Mesenchymal stem cell (in vitro differentiated cells and primary cell): ENCODE results near the gene GPS1.
A peak's percentile ranks its signal among the peaks of the same experiment; 100 is the strongest.

Experiments used
- DNase-seq: peaks from one replicate; pipeline ENCODE4 v3.0.0-alpha.2; 2013
- H2AFZ ChIP-seq: one replicate; pipeline ENCODE4 v1.6.1; 2013; ENCODE audit warnings: low read depth, mild to moderate bottlenecking, control low read depth, inconsistent platforms, low read length, moderate library complexity
- H2AK5ac ChIP-seq: 2 replicates; pipeline ENCODE4 v1.6.1; 2013; ENCODE audit warnings: low read length, moderate library complexity, mild to moderate bottlenecking, inconsistent platforms; ENCODE audit not compliant: severe bottlenecking
- H2BK120ac ChIP-seq: one replicate; pipeline ENCODE4 v1.6.1; 2013; ENCODE audit warnings: low read depth, mild to moderate bottlenecking, inconsistent platforms, low read length, moderate library complexity
- H2BK12ac ChIP-seq, 2 experiments: one replicate each; pipeline ENCODE4 v1.6.1; 2013; ENCODE audit warnings: inconsistent platforms in 2 of 2, low read length in 2 of 2, mild to moderate bottlenecking in 2 of 2, moderate library complexity in 2 of 2, control low read depth in 1 of 2
- H2BK15ac ChIP-seq: one replicate; pipeline ENCODE4 v1.6.1; 2013; ENCODE audit warnings: mild to moderate bottlenecking, low read depth, inconsistent platforms; ENCODE audit not compliant: poor library complexity, severe bottlenecking
- H2BK5ac ChIP-seq: 2 replicates; pipeline ENCODE4 v1.6.1; 2013; ENCODE audit warnings: low read depth, mild to moderate bottlenecking, low read length, control low read depth, inconsistent platforms; ENCODE audit not compliant: poor library complexity, severe bottlenecking
- H3K14ac ChIP-seq, 2 experiments: one replicate each; pipeline ENCODE4 v1.6.1; 2013; ENCODE audit warnings: inconsistent platforms in 2 of 2, low read length in 2 of 2, control low read depth in 1 of 2, mild to moderate bottlenecking in 1 of 2, moderate library complexity in 1 of 2
- H3K18ac ChIP-seq, 2 experiments: one replicate each; pipeline ENCODE4 v1.6.1; 2013; ENCODE audit warnings: inconsistent platforms in 2 of 2, low read length in 2 of 2, control low read depth in 1 of 2, low read depth in 1 of 2, mild to moderate bottlenecking in 1 of 2
- H3K23ac ChIP-seq, 2 experiments: one replicate each; pipeline ENCODE4 v1.6.1; 2013; ENCODE audit warnings: inconsistent platforms in 2 of 2, low read length in 2 of 2, mild to moderate bottlenecking in 2 of 2, moderate library complexity in 2 of 2, control low read depth in 1 of 2
- H3K27ac ChIP-seq: 2 replicates; pipeline ENCODE4 v1.5.1; 2013; ENCODE audit warnings: mild to moderate bottlenecking, moderate library complexity, low read length, control low read depth, inconsistent platforms; ENCODE audit not compliant: poor library complexity, severe bottlenecking
- H3K27me3 ChIP-seq, 2 experiments: 2 replicates each; pipeline versions ENCODE4 v1.6.1 to v1.7.0; 2013; ENCODE audit warnings: low read length in 2 of 2, mild to moderate bottlenecking in 2 of 2, moderate library complexity in 2 of 2, control low read depth in 1 of 2, inconsistent platforms in 1 of 2; ENCODE audit not compliant: control insufficient read depth in 1 of 2, insufficient read depth in 1 of 2
- H3K36me3 ChIP-seq, 2 experiments: 2 replicates each; pipeline versions ENCODE4 v1.6.1 to v1.7.0; 2013; ENCODE audit warnings: low read length in 2 of 2, control low read depth in 1 of 2, inconsistent platforms in 1 of 2, low read depth in 1 of 2, mild to moderate bottlenecking in 1 of 2; ENCODE audit not compliant: insufficient read depth in 2 of 2, control insufficient read depth in 1 of 2
- H3K4ac ChIP-seq, 2 experiments: one replicate each; pipeline ENCODE4 v1.6.1; 2013; ENCODE audit warnings: inconsistent platforms in 2 of 2, low read length in 2 of 2, mild to moderate bottlenecking in 2 of 2, moderate library complexity in 2 of 2, control low read depth in 1 of 2, low read depth in 1 of 2
- H3K4me1 ChIP-seq: 2 replicates; pipeline ENCODE4 v1.6.1; 2013; ENCODE audit warnings: low read depth, low read length, control low read depth; ENCODE audit not compliant: control insufficient read depth, insufficient read depth
- H3K4me2 ChIP-seq: 2 replicates; pipeline ENCODE4 v1.6.1; 2013; ENCODE audit warnings: low read length, mild to moderate bottlenecking, inconsistent platforms; ENCODE audit not compliant: poor library complexity, severe bottlenecking
- H3K4me3 ChIP-seq, 2 experiments: 2 replicates each; pipeline versions ENCODE4 v1.5.1 to v1.7.0; 2013; ENCODE audit warnings: low read length in 2 of 2, mild to moderate bottlenecking in 2 of 2, control low read depth in 1 of 2, low read depth in 1 of 2; ENCODE audit not compliant: insufficient read depth in 1 of 2
- H3K79me1 ChIP-seq: replicated peaks from 2 replicates; pipeline ENCODE4 v1.6.1; 2013; ENCODE audit warnings: mild to moderate bottlenecking, control low read depth, low read length, inconsistent platforms; ENCODE audit not compliant: poor library complexity, severe bottlenecking
- H3K9ac ChIP-seq: 2 replicates; pipeline ENCODE4 v1.7.0; 2013; ENCODE audit warnings: mild to moderate bottlenecking, low read length, moderate library complexity
- H3K9me3 ChIP-seq: 2 replicates; pipeline ENCODE4 v1.7.0; 2013; ENCODE audit warnings: mild to moderate bottlenecking, low read length; ENCODE audit not compliant: control insufficient read depth
- H4K8ac ChIP-seq: one replicate; pipeline ENCODE4 v1.6.1; 2013; ENCODE audit warnings: inconsistent platforms, mild to moderate bottlenecking, low read length, moderate library complexity
- H4K91ac ChIP-seq: one replicate; pipeline ENCODE4 v1.6.1; 2013; ENCODE audit warnings: mild to moderate bottlenecking, low read length, inconsistent platforms
- WGBS: methylation state at CpG from one replicate; pipeline ENCODE4 v1.1.7; 2013; ENCODE audit warnings: mixed read lengths; 5-methylcytosine and 5-hydroxymethylcytosine counted together

GPS1 gene

DNA sequence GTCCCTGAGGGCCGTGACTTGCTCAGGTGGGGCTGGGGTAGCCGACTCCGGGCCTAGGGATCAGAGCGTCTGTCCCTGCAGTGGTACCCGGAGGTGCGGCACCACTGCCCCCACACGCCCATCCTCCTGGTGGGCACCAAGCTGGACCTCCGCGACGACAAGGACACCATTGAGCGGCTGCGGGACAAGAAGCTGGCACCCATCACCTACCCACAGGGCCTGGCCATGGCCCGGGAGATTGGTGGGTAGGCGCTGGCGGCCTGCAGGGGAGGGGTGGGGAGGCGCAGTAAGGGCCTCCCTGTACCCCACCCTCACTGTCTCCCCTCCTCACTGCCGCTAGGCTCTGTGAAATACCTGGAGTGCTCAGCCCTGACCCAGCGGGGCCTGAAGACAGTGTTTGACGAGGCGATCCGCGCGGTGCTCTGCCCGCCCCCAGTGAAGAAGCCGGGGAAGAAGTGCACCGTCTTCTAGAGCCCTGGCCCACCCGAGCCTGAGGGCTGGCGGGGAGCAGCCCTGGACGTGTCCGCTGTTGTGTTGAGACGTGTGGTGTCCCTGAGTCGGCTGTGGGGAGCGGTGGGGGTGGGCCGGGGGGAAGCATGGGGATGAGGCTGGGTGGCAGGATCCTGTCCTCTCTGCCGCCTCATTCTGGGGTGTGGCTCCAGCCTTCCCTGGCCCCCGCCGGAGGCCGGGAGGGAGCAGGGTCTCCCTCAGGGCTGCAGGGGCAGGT, 18.2 kb upstream of the GPS1 start:
- H2BK120ac ChIP-seq = no peak overlapping the region
- 95% methylated on average over 37 of the region's 38 CpGs for WGBS

DNA sequence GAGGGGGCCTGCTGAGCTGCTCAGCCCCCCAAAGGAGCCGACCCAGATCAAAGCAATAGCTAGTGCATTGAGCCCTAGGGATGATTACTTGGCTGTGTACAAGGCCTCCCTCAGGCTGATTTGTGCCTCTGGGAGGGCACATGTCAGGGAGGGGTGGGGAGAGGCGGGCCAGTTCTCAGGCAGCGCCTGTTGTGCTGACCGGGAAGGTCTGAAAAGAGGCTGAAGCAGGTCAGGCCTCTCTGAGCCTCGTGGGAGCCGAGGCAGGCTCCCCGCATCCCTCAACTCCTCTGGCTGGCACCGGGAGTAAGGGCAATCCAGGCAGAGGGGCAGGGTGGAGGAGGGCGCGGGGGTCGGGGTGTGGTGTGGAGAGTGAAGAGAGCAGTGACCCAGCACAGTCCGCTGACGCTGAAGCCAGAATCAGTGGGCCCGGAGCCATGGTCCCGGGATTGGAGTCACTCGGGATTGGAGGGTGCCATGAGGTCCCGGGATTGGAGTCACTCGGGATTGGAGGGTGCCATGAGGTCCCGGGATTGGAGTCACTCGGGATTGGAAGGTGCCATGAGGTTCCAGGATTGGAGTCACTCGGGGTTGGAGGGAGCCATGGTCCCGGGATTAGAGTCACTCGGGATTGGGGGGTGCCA, 17.2 kb upstream of the GPS1 start:
- Histone ChIP-seq H4K91ac (no peak overlapping the region), H3K9me3 (no peaks in the 10 kb centered on the region), H2BK120ac (no peak overlapping the region), H3K14ac (no peak overlapping the region), H3K36me3 (peaks cover 0 to 31% of the 10 kb centered on the region in 2 experiments), H3K9ac (no peak overlapping the region), H3K4me3 (no peak overlapping the region), H2AK5ac (no peak overlapping the region), H4K8ac (no peak overlapping the region), H3K4me2 (no peak overlapping the region), H3K79me1 (peaks cover 15% of the 10 kb centered on the region), H2AFZ (no peak overlapping the region), H3K27me3 (peaks cover 0 to 12% of the 10 kb centered on the region in 2 experiments), H3K18ac (no peak overlapping the region), H2BK15ac (no peak overlapping the region), H3K4me1 (peaks cover 29% of the 10 kb centered on the region), H3K4ac (no peak overlapping the region), H2BK12ac (no peak overlapping the region), H2BK5ac (no peak overlapping the region), H3K27ac (no peak overlapping the region), H3K23ac (no peak overlapping the region)
- WGBS = 90% methylated on average over 23 of the region's 23 CpGs
- DNase-seq = no peak

More for the DNA sequence above, 18.2 kb upstream of the GPS1 start:
- H3K9me3 ChIP-seq = no peaks in the 10 kb centered on the region
- no peak overlapping the region for H2BK15ac ChIP-seq
- H3K14ac ChIP-seq = no peak overlapping the region
- no peak for DNase-seq
- no peak overlapping the region for H3K4me3 ChIP-seq
- H4K8ac ChIP-seq = no peak overlapping the region
- H3K4me1 ChIP-seq = peaks cover 29% of the 10 kb centered on the region
- H2BK5ac ChIP-seq = no peak overlapping the region
- H3K79me1 ChIP-seq = peaks cover 15% of the 10 kb centered on the region
- peaks cover 0 to 40% of the 10 kb centered on the region in 2 experiments for H3K36me3 ChIP-seq
- no peak overlapping the region for H2AK5ac ChIP-seq
- H3K4ac ChIP-seq = no peak overlapping the region
- H4K91ac ChIP-seq = peak overlapping the region; percentile 53
- no peak overlapping the region for H3K18ac ChIP-seq
- H3K27ac ChIP-seq = no peak overlapping the region
- no peak overlapping the region for H3K4me2 ChIP-seq
- H2AFZ ChIP-seq = no peak overlapping the region
- no peak overlapping the region for H2BK12ac ChIP-seq
- H3K9ac ChIP-seq = no peak overlapping the region
- peaks cover 0 to 12% of the 10 kb centered on the region in 2 experiments for H3K27me3 ChIP-seq
- H3K23ac ChIP-seq = no peak overlapping the region

DNA sequence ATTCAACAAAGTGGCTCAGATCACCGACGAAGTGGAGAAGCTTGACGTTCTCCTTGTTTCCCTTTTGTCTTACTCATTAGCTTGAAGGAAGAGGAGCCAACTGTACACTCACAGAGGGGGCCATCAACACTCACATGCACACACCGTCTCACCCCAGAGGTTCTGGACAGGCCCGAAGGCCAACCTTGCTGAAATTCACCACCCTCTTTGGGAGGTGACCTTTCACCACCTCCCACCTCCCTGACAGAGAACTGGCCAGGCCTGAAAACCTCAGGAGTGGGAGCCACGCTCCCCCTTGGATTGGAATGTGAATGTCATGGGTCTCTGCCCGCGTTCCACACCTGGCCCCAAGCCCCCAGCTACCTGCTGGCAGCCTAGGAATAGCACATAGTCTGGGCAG, 16.2 kb upstream of the GPS1 start:
- Histone ChIP-seq H2BK12ac (no peak overlapping the region), H3K36me3 (peaks cover 0 to 24% of the 10 kb centered on the region in 2 experiments), H3K4ac (no peak overlapping the region), H3K4me1 (peaks cover 25% of the 10 kb centered on the region), H2AFZ (no peak overlapping the region), H3K9me3 (no peaks in the 10 kb centered on the region), H3K18ac (no peak overlapping the region), H2BK15ac (no peak overlapping the region), H3K79me1 (peaks cover 15% of the 10 kb centered on the region), H3K14ac (no peak overlapping the region), H3K4me3 (no peak overlapping the region), H3K9ac (no peak overlapping the region), H2AK5ac (no peak overlapping the region), H4K91ac (no peak overlapping the region), H3K23ac (no peak overlapping the region), H2BK5ac (no peak overlapping the region), H3K4me2 (no peak overlapping the region), H3K27ac (no peak overlapping the region), H3K27me3 (peaks cover 0 to 12% of the 10 kb centered on the region in 2 experiments), H2BK120ac (no peak overlapping the region), H4K8ac (no peak overlapping the region)
- WGBS = 93% methylated on average over 8 of the region's 8 CpGs
- no peak for DNase-seq

DNA sequence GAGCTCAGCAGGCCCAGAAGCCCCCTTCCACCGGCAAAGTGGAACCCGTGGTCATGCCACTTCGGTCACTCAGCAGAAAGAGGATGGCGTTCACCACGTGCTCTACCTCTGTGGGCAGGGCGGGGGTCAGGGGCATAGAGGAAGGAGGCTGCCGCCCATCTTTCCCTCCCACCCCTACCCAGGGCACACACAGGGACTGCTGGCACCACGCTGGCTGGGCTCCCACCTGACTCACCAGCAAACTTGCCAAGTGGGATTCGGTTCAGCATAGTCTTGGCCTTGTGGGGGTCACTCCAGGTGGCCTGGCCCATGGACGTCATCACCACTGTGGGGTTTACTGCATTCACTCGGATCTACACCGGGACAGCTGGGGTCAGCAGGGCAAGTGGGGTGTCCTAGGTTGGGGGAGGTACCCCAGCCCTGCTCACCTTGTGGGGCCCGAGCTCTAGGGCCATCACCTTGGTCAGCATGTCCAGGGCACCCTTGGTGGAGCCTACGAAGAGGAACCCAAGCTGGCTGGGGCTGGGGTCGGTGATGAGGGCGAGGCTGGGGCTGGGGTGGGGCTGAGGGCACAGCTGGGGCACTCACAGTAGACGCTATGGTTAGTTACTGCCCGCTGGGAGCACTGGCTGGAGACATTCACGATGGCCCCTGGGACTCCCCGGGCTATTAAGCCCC, 15.6 kb upstream of the GPS1 start:
- WGBS = 97% methylated on average over 16 of the region's 20 CpGs
- Histone ChIP-seq H2BK120ac (no peak overlapping the region), H2BK15ac (peak overlapping the region; percentile 70)

More for the DNA sequence above, 15.6 kb upstream of the GPS1 start:
- no peak overlapping the region for H3K23ac ChIP-seq
- no peak overlapping the region for H2BK5ac ChIP-seq
- no peak overlapping the region for H2AK5ac ChIP-seq
- H2BK12ac ChIP-seq = peak overlapping the region in 1 of 2 experiments; percentile 45
- no peak overlapping the region for H3K27ac ChIP-seq
- H3K36me3 ChIP-seq = peaks cover 0 to 24% of the 10 kb centered on the region in 2 experiments
- H3K9me3 ChIP-seq = no peaks in the 10 kb centered on the region
- no peak overlapping the region for H3K14ac ChIP-seq
- H4K8ac ChIP-seq = no peak overlapping the region
- peaks cover 15% of the 10 kb centered on the region for H3K79me1 ChIP-seq
- no peak overlapping the region for H2AFZ ChIP-seq
- H3K4me1 ChIP-seq = peaks cover 21% of the 10 kb centered on the region
- H3K4me2 ChIP-seq = peak overlapping the region; percentile 75
- H3K4ac ChIP-seq = no peak overlapping the region
- peak overlapping the region; percentile 83 for H3K9ac ChIP-seq
- no peak overlapping the region for H3K18ac ChIP-seq
- DNase-seq = no peak
- peak overlapping the region; percentile 62 for H4K91ac ChIP-seq
- H3K4me3 ChIP-seq = peak overlapping the region in 1 of 2 experiments; percentile 86
- H3K27me3 ChIP-seq = peaks cover 0 to 12% of the 10 kb centered on the region in 2 experiments
